ENCODE data around the gene CELF4.

Gene CELF4

GRCh38 chr18:37264956-37265355, 300.6 kb downstream of the CELF4 start:
- Histone ChIP-seq H3K79me2 (ENCODE audit: insufficient read depth, low read length) (no peaks in the 10 kb centered on the region), H3K4me2 (ENCODE audit: insufficient read depth, low read length) (no peak overlapping the region), H3K4me1 (ENCODE audit: insufficient read depth, low read length) (no peaks in the 10 kb centered on the region), H3K36me3 (ENCODE audit: insufficient read depth, low read length) (no peaks in the 10 kb centered on the region), H3K27me3 (ENCODE audit: insufficient read depth, low read length, poor library complexity) (no peaks in the 10 kb centered on the region), H3K27ac (ENCODE audit: low read length) (no peak overlapping the region), H3K9ac (ENCODE audit: low read depth, low read length) (no peak overlapping the region), H2AFZ (ENCODE audit: low read depth, low read length) (no peak overlapping the region), H3K9me3 (ENCODE audit: insufficient read depth, low read length, severe bottlenecking) (no peaks in the 10 kb centered on the region), H3K4me3 (ENCODE audit: low read depth in 1 of 2, low read length in 2 of 2) (no peak overlapping the region), H4K20me1 (ENCODE audit: insufficient read depth, low read length) (peaks cover 6% of the 10 kb centered on the region; the same call in 1 of the 2 replicates)
- TF ChIP-seq EZH2 (IDR thresholded peaks at IDR 0.05; ENCODE audit: borderline replicate concordance, low read depth, low read length, severe bottlenecking) (no peak), CTCF (IDR thresholded peaks at IDR 0.05; ENCODE audit: borderline replicate concordance, extremely low read depth, low read length, poor library complexity, severe bottlenecking) (no peak)
- no peak for DNase-seq
- ATAC-seq (ENCODE audit: insufficient read depth, low read depth): no peak

GRCh38 chr18:37261988-37262387, 303.6 kb downstream of the CELF4 start:
- Histone ChIP-seq H4K20me1 (ENCODE audit: insufficient read depth, low read length) (no peaks in the 10 kb centered on the region), H3K9ac (ENCODE audit: low read depth, low read length) (no peak overlapping the region), H3K9me3 (ENCODE audit: insufficient read depth, low read length, severe bottlenecking) (no peaks in the 10 kb centered on the region), H3K27ac (ENCODE audit: low read length) (no peak overlapping the region), H3K36me3 (ENCODE audit: insufficient read depth, low read length) (no peaks in the 10 kb centered on the region), H3K27me3 (ENCODE audit: insufficient read depth, low read length, poor library complexity) (no peaks in the 10 kb centered on the region), H3K4me1 (ENCODE audit: insufficient read depth, low read length) (no peaks in the 10 kb centered on the region), H3K4me2 (ENCODE audit: insufficient read depth, low read length) (no peak overlapping the region), H2AFZ (ENCODE audit: low read depth, low read length) (no peak overlapping the region), H3K4me3 (ENCODE audit: low read depth in 1 of 2, low read length in 2 of 2) (no peak overlapping the region), H3K79me2 (ENCODE audit: insufficient read depth, low read length) (no peaks in the 10 kb centered on the region)
- no peak for TF ChIP-seq EZH2 (IDR thresholded peaks at IDR 0.05; ENCODE audit: borderline replicate concordance, low read depth, low read length, severe bottlenecking)
- TF ChIP-seq CTCF (IDR thresholded peaks at IDR 0.05; ENCODE audit: borderline replicate concordance, extremely low read depth, low read length, poor library complexity, severe bottlenecking): no peak
- DNase-seq (no peak), ATAC-seq (ENCODE audit: insufficient read depth, low read depth) (no peak)

- H3K27me3 ChIP-seq (ENCODE audit: insufficient read depth, low read length, poor library complexity): no peaks in the 10 kb centered on the region
- DNase-seq (no peak), ATAC-seq (ENCODE audit: insufficient read depth, low read depth) (no peak)
- no peaks in the 10 kb centered on the region for H3K36me3 ChIP-seq (ENCODE audit: insufficient read depth, low read length)
- TF ChIP-seq EZH2 (IDR thresholded peaks at IDR 0.05; ENCODE audit: borderline replicate concordance, low read depth, low read length, severe bottlenecking) (no peak), CTCF (IDR thresholded peaks at IDR 0.05; ENCODE audit: borderline replicate concordance, extremely low read depth, low read length, poor library complexity, severe bottlenecking) (no peak)
- H3K79me2 ChIP-seq (ENCODE audit: insufficient read depth, low read length): no peaks in the 10 kb centered on the region
- H3K4me1 ChIP-seq (ENCODE audit: insufficient read depth, low read length): no peaks in the 10 kb centered on the region
- H3K4me3 ChIP-seq (ENCODE audit: low read depth in 1 of 2, low read length in 2 of 2): no peak overlapping the region
- H3K27ac ChIP-seq (ENCODE audit: low read length): no peak overlapping the region
- no peak overlapping the region for H3K4me2 ChIP-seq (ENCODE audit: insufficient read depth, low read length)
- H3K9ac ChIP-seq (ENCODE audit: low read depth, low read length): no peak overlapping the region
- H4K20me1 ChIP-seq (ENCODE audit: insufficient read depth, low read length): no peaks in the 10 kb centered on the region
- no peaks in the 10 kb centered on the region for H3K9me3 ChIP-seq (ENCODE audit: insufficient read depth, low read length, severe bottlenecking)
- H2AFZ ChIP-seq (ENCODE audit: low read depth, low read length): no peak overlapping the region
Observed at GRCh38 chr18:37261246-37261840, 304.3 kb downstream of the CELF4 start.

All from DND-41 (cell line).